Adrenal gland (tissue), 12 donors: ENCODE data around the gene GGTLC2. TPM values are rescaled to one million over a fixed set of nuclear protein-coding genes. Genes with fewer than 3 reads are reported as not detected.
A peak's percentile ranks its signal among the peaks of the same experiment; 100 is the strongest.

Experiments used
- DNase-seq, 7 donors: peaks; one replicate each; pipeline ENCODE4 v3.0.0-alpha.2; 2019 to 2020
- H3K27ac ChIP-seq, 5 donors: fragments of 200-600 bp; sonication (generic) in 4 of 5; 1 replicate in 3 of 5; 2 replicates in 2 of 5; pipeline versions ENCODE4 v1.5.1 to v1.8.0; 2016 to 2020; ENCODE audit warnings: mild to moderate bottlenecking in 1 of 5
- H3K27me3 ChIP-seq: fragments of 200-600 bp; 2 replicates; pipeline ENCODE4 v1.8.0; 2021
- H3K36me3 ChIP-seq, 2 donors: fragments of 200-600 bp; replicated peaks in 1 of 2; 1 replicate in 1 of 2; 2 replicates in 1 of 2; pipeline versions ENCODE4 v1.5.1 to v1.8.0; 2018 to 2022
- H3K4me1 ChIP-seq, 2 donors: fragments of 200-600 bp; replicated peaks in 1 of 2; 1 replicate in 1 of 2; 2 replicates in 1 of 2; pipeline versions ENCODE4 v1.5.1 to v1.8.0; 2018 to 2021
- H3K4me3 ChIP-seq, 4 donors: fragments of 200-600 bp; sonication (generic) in 3 of 4; one replicate each; pipeline ENCODE4 v1.5.1; 2016 to 2018
- H3K9me3 ChIP-seq, 3 donors: fragments of 200-600 bp; sonication (generic) in 1 of 3; replicated peaks in 1 of 3; 1 replicate in 2 of 3; 2 replicates in 1 of 3; pipeline versions ENCODE4 v1.5.1 to v1.8.0; 2016 to 2021
- POLR2A ChIP-seq, 2 donors: fragments of 450-650 bp; IDR thresholded peaks; one replicate each; pipeline ENCODE4 v1.6.1; 2017; ENCODE audit warnings: antibody characterized with exemption in 2 of 2, mild to moderate bottlenecking in 2 of 2, moderate library complexity in 1 of 2
- WGBS, 4 donors: extraction: QIAGEN DNeasy Blood & Tissue Kit in 2 of 4; methylation state at CpG; one replicate each; pipeline versions ENCODE4 v1.1.5 to v1.1.7; 2013 to 2017; 5-methylcytosine and 5-hydroxymethylcytosine counted together
- intact Hi-C, 2 donors: fragments of 100-400 bp; cut with DNase I; formaldehyde crosslinking; loops; one replicate each; pipeline versions ENCODE4 v1.14.1 to v1.15.0; 2022 to 2023
- polyA plus RNA-seq, 3 donors: library from polyadenylated mRNA; stranded (reverse); fragments of 200-250 nt in 2 of 3; fragments of 350-450 nt in 1 of 3; fragmentation: Illumina TruSeq in 1 of 3; extraction: RNeasy Lipid Tissue Mini Kit (QIAGEN cat#74804) in 1 of 3; gene quantifications; one replicate each; pipeline ENCODE4 v1.2.3, GENCODE V29; 2013 to 2014
- total RNA-seq, 9 donors: library from RNA; depleted of rRNA in 4 of 9; stranded (reverse); fragments of >200 nt in 4 of 9; fragments of 120-200 nt in 1 of 9; fragmentation: NEBNext Ultra II Directional in 1 of 9; extraction: Animal tissue kit (Norgen Biotek cat#: 25700) in 1 of 9; gene quantifications; one replicate each; pipeline versions ENCODE4 v1.1.0 to v1.2.4, GENCODE V29; 2013 to 2023
- TF ChIP-seq, protein P1 (sequence below), 6 experiments: fragments of 450-650 bp in 4 of 6; fragments of 200-600 bp in 2 of 6; sonication (generic) in 1 of 6; IDR thresholded peaks; 1 replicate in 5 of 6; 2 replicates in 1 of 6; pipeline versions ENCODE4 v1.5.1 to v1.8.0; 2016 to 2021; ENCODE audit warnings: antibody characterized with exemption in 6 of 6, mild to moderate bottlenecking in 2 of 6, moderate library complexity in 1 of 6
- donor health status: healthy with polysubstance abuse.
- donor health status: Bipolar disorder and iron deficiency.
- donor health status: DM: yes; HTN: yes; CAD: no.
- donor health status: DM: no; HTN: no; CAD: no.
- donor health status: DM: no; HTN: no; CAD: no.
- donor health status: DM: yes; HTN: yes; CAD: no.

Gene GGTLC2
- total and polyA plus RNA-seq, 12 donors, result not detected

- TF ChIP-seq, protein P1, sequence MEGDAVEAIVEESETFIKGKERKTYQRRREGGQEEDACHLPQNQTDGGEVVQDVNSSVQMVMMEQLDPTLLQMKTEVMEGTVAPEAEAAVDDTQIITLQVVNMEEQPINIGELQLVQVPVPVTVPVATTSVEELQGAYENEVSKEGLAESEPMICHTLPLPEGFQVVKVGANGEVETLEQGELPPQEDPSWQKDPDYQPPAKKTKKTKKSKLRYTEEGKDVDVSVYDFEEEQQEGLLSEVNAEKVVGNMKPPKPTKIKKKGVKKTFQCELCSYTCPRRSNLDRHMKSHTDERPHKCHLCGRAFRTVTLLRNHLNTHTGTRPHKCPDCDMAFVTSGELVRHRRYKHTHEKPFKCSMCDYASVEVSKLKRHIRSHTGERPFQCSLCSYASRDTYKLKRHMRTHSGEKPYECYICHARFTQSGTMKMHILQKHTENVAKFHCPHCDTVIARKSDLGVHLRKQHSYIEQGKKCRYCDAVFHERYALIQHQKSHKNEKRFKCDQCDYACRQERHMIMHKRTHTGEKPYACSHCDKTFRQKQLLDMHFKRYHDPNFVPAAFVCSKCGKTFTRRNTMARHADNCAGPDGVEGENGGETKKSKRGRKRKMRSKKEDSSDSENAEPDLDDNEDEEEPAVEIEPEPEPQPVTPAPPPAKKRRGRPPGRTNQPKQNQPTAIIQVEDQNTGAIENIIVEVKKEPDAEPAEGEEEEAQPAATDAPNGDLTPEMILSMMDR (IDR thresholded peaks at IDR 0.05), result no peak
- no peak for TF ChIP-seq POLR2A (IDR thresholded peaks at IDR 0.05)
- H3K27me3 ChIP-seq, result peaks cover 5% of the 10 kb centered on the region
- H3K4me1 ChIP-seq, result peaks cover 4 to 10% of the 10 kb centered on the region in 2 donors
- 93 to 96% (median 95%) methylated on average over 4 of the region's 4 CpGs for WGBS, 4 donors
- H3K9me3 ChIP-seq, result no peaks in the 10 kb centered on the region
- no peaks in the 10 kb centered on the region for H3K36me3 ChIP-seq
- H3K27ac ChIP-seq, result no peak overlapping the region
- H3K4me3 ChIP-seq, result no peak overlapping the region
- intact Hi-C loops, result loop anchor here in 1 of 2 donors (10.0 kb wide), 1 partner anchor 216 kb away; no protein-coding TSS in a partner anchor
- no peak for DNase-seq
Observed at GRCh38 chr22:22680396-22680795, 36.0 kb downstream of the GGTLC2 start.

DNA sequence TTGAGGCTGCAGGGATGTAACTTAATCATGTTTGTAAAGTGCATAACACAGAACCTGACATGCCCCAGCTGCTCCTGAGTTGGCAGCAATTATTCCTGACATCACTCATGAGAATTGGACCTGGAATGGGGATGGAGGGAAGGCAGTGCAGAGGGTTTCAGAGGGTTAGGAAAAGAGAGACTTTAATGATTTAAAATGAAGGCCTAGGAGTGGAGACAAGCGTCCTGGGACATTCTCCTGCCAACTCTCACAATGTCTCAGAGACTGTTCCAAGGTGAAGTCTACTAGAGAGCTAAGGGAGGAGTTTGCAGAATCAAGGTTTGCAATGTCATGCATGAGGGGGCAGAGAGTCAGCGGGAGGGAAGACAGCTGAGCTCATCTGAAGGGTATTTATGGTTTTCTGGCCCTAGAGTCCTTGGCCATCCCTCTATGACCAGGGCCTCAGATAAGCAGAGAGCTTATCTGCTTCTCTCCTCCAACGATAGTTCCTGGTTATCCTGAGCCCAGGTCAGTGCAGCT, 36.9 kb downstream of the GGTLC2 start:
- Histone ChIP-seq H3K9me3 (no peaks in the 10 kb centered on the region), H3K36me3 (no peaks in the 10 kb centered on the region), H3K27ac (no peak overlapping the region), H3K4me3 (no peak overlapping the region), H3K4me1 (peaks cover 4 to 10% of the 10 kb centered on the region in 2 donors), H3K27me3 (peaks cover under 1% of the 10 kb centered on the region)
- peak in 4 of 7 donors; percentile 26 to 54 (median 46) for DNase-seq
- WGBS, 4 donors, result 21 to 31% (median 27%) methylated on average over 3 of the region's 3 CpGs
- no peak for TF ChIP-seq POLR2A (IDR thresholded peaks at IDR 0.05)
- TF ChIP-seq, protein P1 (IDR thresholded peaks at IDR 0.05), result no peak
- intact Hi-C loops, result loop anchor here in 1 of 2 donors (10.0 kb wide), 1 partner anchor 216 kb away; no protein-coding TSS in a partner anchor

- H3K9me3 ChIP-seq, result no peaks in the 10 kb centered on the region
- H3K4me1 ChIP-seq, result peaks cover 4 to 10% of the 10 kb centered on the region in 2 donors
- no peaks in the 10 kb centered on the region for H3K36me3 ChIP-seq
- intact Hi-C loops, result loop anchor here in 1 of 2 donors (10.0 kb wide), 1 partner anchor 217 kb away; no protein-coding TSS in a partner anchor
- no peak overlapping the region for H3K27ac ChIP-seq
- TF ChIP-seq POLR2A (IDR thresholded peaks at IDR 0.05), result no peak
- TF ChIP-seq, protein P1 (IDR thresholded peaks at IDR 0.05), result no peak
- DNase-seq, result no peak
- no peak overlapping the region for H3K4me3 ChIP-seq
- 78 to 95% (median 86%) methylated on average over 1 of the region's 1 CpG for WGBS, 4 donors
- no peaks in the 10 kb centered on the region for H3K27me3 ChIP-seq
Observed at GRCh38 chr22:22682196-22682595, 37.8 kb downstream of the GGTLC2 start.

DNA sequence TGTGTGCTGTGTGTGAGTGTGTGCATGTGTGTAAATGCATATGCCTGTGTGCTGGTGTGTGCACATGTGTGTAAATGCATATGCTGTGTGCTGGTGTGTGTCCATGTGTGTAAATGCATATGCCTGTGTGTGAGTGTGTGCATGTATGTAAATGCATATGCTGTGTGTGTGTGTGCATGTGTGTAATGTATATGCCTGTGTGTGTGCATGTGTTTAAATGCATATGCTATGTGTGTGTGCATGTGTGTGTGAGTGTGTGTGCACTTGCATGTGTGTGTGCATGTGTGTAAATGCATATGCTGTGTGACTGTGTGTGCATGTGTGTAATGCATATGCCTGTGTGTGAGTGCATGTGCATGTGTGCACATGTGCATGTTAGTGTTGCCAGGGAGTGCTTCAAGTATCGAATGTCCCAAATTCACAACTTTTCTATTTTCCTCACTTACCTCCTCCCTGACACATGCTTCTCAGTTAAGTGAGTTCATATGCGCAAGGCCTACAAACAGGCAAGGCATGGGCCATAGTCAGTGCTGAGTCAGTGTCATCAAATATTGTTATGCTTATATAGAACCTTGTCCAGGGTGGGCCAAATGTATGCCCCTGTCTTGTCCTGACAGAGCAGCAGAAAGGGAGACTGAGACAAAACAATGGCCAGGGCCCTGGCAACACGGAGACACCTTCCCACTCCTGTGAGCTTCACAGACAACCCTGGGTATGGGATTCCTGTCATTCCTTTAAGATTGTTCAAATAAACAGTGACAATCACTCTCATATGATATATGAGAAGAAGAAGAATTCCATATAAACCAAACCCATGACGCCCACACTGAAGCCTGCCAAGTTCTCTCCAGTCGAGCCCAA, 38.6 kb downstream of the GGTLC2 start:
- DNase-seq, result no peak
- intact Hi-C loops, result loop anchor here in 1 of 2 donors (10.0 kb wide), 1 partner anchor 218 kb away; no protein-coding TSS in a partner anchor
- Histone ChIP-seq H3K36me3 (no peaks in the 10 kb centered on the region), H3K4me3 (no peak overlapping the region), H3K4me1 (peaks cover 4 to 10% of the 10 kb centered on the region in 2 donors), H3K27me3 (no peaks in the 10 kb centered on the region), H3K9me3 (no peaks in the 10 kb centered on the region), H3K27ac (no peak overlapping the region)
- TF ChIP-seq, protein P1 (IDR thresholded peaks at IDR 0.05), result no peak
- no peak for TF ChIP-seq POLR2A (IDR thresholded peaks at IDR 0.05)
- WGBS, 4 donors, result 93 to 95% (median 94%) methylated on average over 5 of the region's 5 CpGs
